AG04450 (cell line): ENCODE measurements around the gene SOX1. TPM values are rescaled to one million over a fixed set of nuclear protein-coding genes. Genes with fewer than 3 reads are reported as not detected.

Experiments
- CTCF ChIA-PET: fragments of 300-600, 350-600 bp; formaldehyde crosslinking; extraction: SDS; loops from one replicate; lab custom pipeline; 2022; ENCODE audit warnings: antibody characterized with exemption, inconsistent platforms; lab: Charles Lee
- POLR2A ChIA-PET: fragments of 350-600 bp; formaldehyde crosslinking; extraction: SDS; loops from one replicate; lab custom pipeline; 2021; ENCODE audit warnings: antibody characterized with exemption, inconsistent platforms; lab: Yijun Ruan, JAX
- DNase-seq: peaks from one replicate; pipeline ENCODE4 v3.0.0-alpha.2; 2011; ENCODE audit warnings: low read depth, low spot score
- H3K27ac ChIP-seq: one replicate; pipeline ENCODE4 v1.5.1; 2012; ENCODE audit warnings: low read depth, low read length, control low read depth
- H3K27me3 ChIP-seq: one replicate; pipeline ENCODE4 v1.6.0; 2012; ENCODE audit warnings: low read length; ENCODE audit not compliant: control insufficient read depth, insufficient read depth
- H3K4me3 ChIP-seq: 2 replicates; pipeline ENCODE4 v1.5.1; 2011; ENCODE audit warnings: mild to moderate bottlenecking, low read depth, low read length, control low read depth
- H3K9me3 ChIP-seq: 2 replicates; pipeline ENCODE4 v1.5.1; 2012; ENCODE audit warnings: low read length; ENCODE audit not compliant: control insufficient read depth, insufficient read depth
- CTCF ChIP-seq: IDR thresholded peaks from 2 replicates; pipeline ENCODE4 v1.5.1; 2011; ENCODE audit warnings: low read depth, low read length, control low read depth, inconsistent platforms
- polyA plus RNA-seq: library from polyadenylated mRNA; depleted of rRNA; stranded (reverse); fragments of >200 nt; gene quantifications from 2 replicates; pipeline ENCODE4 v1.2.3, GENCODE V29; 2011

Gene SOX1
- polyA plus RNA-seq, 1 experiment = not detected

- no peak overlapping the region for H3K4me3 ChIP-seq
- H3K9me3 ChIP-seq = peaks cover 86% of the 10 kb centered on the region
- no peak for DNase-seq
- no peak overlapping the region for H3K27ac ChIP-seq
- no peaks in the 10 kb centered on the region for H3K27me3 ChIP-seq
- no peak for TF ChIP-seq CTCF
- ChIA-PET CTCF (no interaction called here), POLR2A (no interaction called here)
Observed at GRCh38 chr13:112032186-112032993, 34.6 kb upstream of the SOX1 start.

GRCh38 chr13:112034231-112034630, 32.7 kb upstream of the SOX1 start:
- Histone ChIP-seq H3K4me3 (no peak overlapping the region), H3K27ac (no peak overlapping the region), H3K27me3 (no peaks in the 10 kb centered on the region), H3K9me3 (peaks cover 81% of the 10 kb centered on the region)
- no peak for DNase-seq
- ChIA-PET CTCF (no interaction called here), POLR2A (no interaction called here)
- no peak for TF ChIP-seq CTCF

- POLR2A ChIA-PET = no interaction called here
- Histone ChIP-seq H3K27me3 (no peaks in the 10 kb centered on the region), H3K9me3 (peaks cover 81% of the 10 kb centered on the region), H3K27ac (no peak overlapping the region), H3K4me3 (no peak overlapping the region)
- TF ChIP-seq CTCF = no peak
- CTCF ChIA-PET = no interaction called here
- DNase-seq = no peak
Observed at GRCh38 chr13:112034846-112035245, 32.1 kb upstream of the SOX1 start.

GRCh38 chr13:112042496-112042895, 24.5 kb upstream of the SOX1 start:
- no peak overlapping the region for H3K4me3 ChIP-seq
- ChIA-PET CTCF (no interaction called here), POLR2A (no interaction called here)
- H3K27me3 ChIP-seq = no peaks in the 10 kb centered on the region
- no peak for DNase-seq
- H3K9me3 ChIP-seq = peaks cover 35% of the 10 kb centered on the region
- no peak overlapping the region for H3K27ac ChIP-seq
- no peak for TF ChIP-seq CTCF

GRCh38 chr13:112052213-112052612, 14.7 kb upstream of the SOX1 start:
- H3K27ac ChIP-seq = no peak overlapping the region
- CTCF ChIA-PET = no interaction called here
- no peak for TF ChIP-seq CTCF
- H3K27me3 ChIP-seq = peaks cover 32% of the 10 kb centered on the region
- DNase-seq = no peak
- POLR2A ChIA-PET = no interaction called here
- no peak overlapping the region for H3K4me3 ChIP-seq
- H3K9me3 ChIP-seq = peaks cover 3% of the 10 kb centered on the region
